CD14-positive monocyte (primary cell): ENCODE results near the gene ZNF488. TPM values are rescaled to one million over a fixed set of nuclear protein-coding genes. Genes with fewer than 3 reads are reported as not detected.

Experiments
- DNase-seq, 3 donors: peaks; one replicate each; pipeline ENCODE4 v3.0.0-alpha.2; 2011 to 2022
- H2AFZ ChIP-seq: 2 replicates; pipeline ENCODE4 v1.6.0; 2012; ENCODE audit warnings: mild to moderate bottlenecking, low read depth, low read length, inconsistent platforms; ENCODE audit not compliant: insufficient read depth, poor library complexity, severe bottlenecking
- H3K27ac ChIP-seq, 2 donors: 1 replicate in 1 of 2; 2 replicates in 1 of 2; pipeline ENCODE4 v1.5.1; 2012 to 2013; ENCODE audit warnings: low read length in 2 of 2, control low read depth in 1 of 2, inconsistent platforms in 1 of 2, low read depth in 1 of 2, mild to moderate bottlenecking in 1 of 2
- H3K27me3 ChIP-seq, 2 donors: one replicate each; pipeline versions ENCODE4 v1.6.0 to v1.6.1; 2011 to 2013; ENCODE audit warnings: low read length in 2 of 2; ENCODE audit not compliant: control insufficient read depth in 2 of 2, insufficient read depth in 2 of 2
- H3K36me3 ChIP-seq, 2 donors: replicated peaks in 1 of 2; 1 replicate in 1 of 2; 2 replicates in 1 of 2; pipeline versions ENCODE4 v1.5.1 to v1.6.1; 2012 to 2013; ENCODE audit warnings: low read length in 2 of 2, control low read depth in 1 of 2, inconsistent platforms in 1 of 2, mild to moderate bottlenecking in 1 of 2; ENCODE audit not compliant: insufficient read depth in 2 of 2, control insufficient read depth in 1 of 2
- H3K4me1 ChIP-seq, 2 donors: 1 replicate in 1 of 2; 2 replicates in 1 of 2; pipeline versions ENCODE4 v1.5.1 to v1.6.1; 2012 to 2013; ENCODE audit warnings: low read length in 2 of 2, control low read depth in 1 of 2, inconsistent platforms in 1 of 2, mild to moderate bottlenecking in 1 of 2, moderate library complexity in 1 of 2; ENCODE audit not compliant: insufficient read depth in 2 of 2, control insufficient read depth in 1 of 2
- H3K4me2 ChIP-seq: replicated peaks from 2 replicates; pipeline ENCODE3; 2012; ENCODE audit warnings: low read length, moderate library complexity, mild to moderate bottlenecking; ENCODE audit not compliant: poor library complexity, severe bottlenecking; ENCODE audit errors: extremely low read depth
- H3K4me3 ChIP-seq, 3 experiments: fragments of 200-600 bp in 1 of 3; sonication (generic) in 1 of 3; replicated peaks in 1 of 3; 1 replicate in 2 of 3; 2 replicates in 1 of 3; pipeline ENCODE4 v1.5.1; 2011 to 2013; ENCODE audit warnings: low read length in 3 of 3, mild to moderate bottlenecking in 3 of 3, control low read depth in 2 of 3, low read depth in 2 of 3, inconsistent platforms in 1 of 3, moderate library complexity in 1 of 3
- H3K79me2 ChIP-seq: 2 replicates; pipeline ENCODE4 v1.6.0; 2012; ENCODE audit warnings: mild to moderate bottlenecking, control low read depth, inconsistent platforms, low read length, moderate library complexity; ENCODE audit not compliant: insufficient read depth
- H3K9ac ChIP-seq: 2 replicates; pipeline ENCODE4 v1.6.0; 2017; ENCODE audit warnings: low read length, mild to moderate bottlenecking; ENCODE audit not compliant: insufficient read depth, poor library complexity, severe bottlenecking
- H3K9me3 ChIP-seq, 2 donors: replicated peaks in 1 of 2; 1 replicate in 1 of 2; 2 replicates in 1 of 2; pipeline versions ENCODE4 v1.5.1 to v1.6.1; 2012 to 2013; ENCODE audit warnings: low read length in 2 of 2, control low read depth in 1 of 2; ENCODE audit not compliant: control insufficient read depth in 1 of 2, insufficient read depth in 1 of 2
- H4K20me1 ChIP-seq: 2 replicates; pipeline ENCODE4 v1.6.0; 2012; ENCODE audit warnings: mild to moderate bottlenecking, low read length, control low read depth, moderate library complexity; ENCODE audit not compliant: insufficient read depth
- H3K27ac Mint-ChIP-seq, 7 donors: one replicate each; pipeline ENCODE4 v1.8.0; 2020; ENCODE audit warnings: mild to moderate bottlenecking in 7 of 7, mixed read lengths in 7 of 7, moderate library complexity in 6 of 7, inconsistent platforms in 2 of 7
- H3K27me3 Mint-ChIP-seq, 3 donors: one replicate each; pipeline ENCODE4 v1.8.0; 2021 to 2022; ENCODE audit warnings: low read depth in 3 of 3, mild to moderate bottlenecking in 3 of 3, mixed read lengths in 3 of 3, moderate library complexity in 3 of 3, inconsistent platforms in 1 of 3
- H3K36me3 Mint-ChIP-seq, 2 donors: one replicate each; pipeline ENCODE4 v1.8.0; 2020; ENCODE audit warnings: mixed read lengths in 2 of 2, inconsistent platforms in 1 of 2, mild to moderate bottlenecking in 1 of 2
- H3K4me1 Mint-ChIP-seq: one replicate; pipeline ENCODE4 v1.8.0; 2020; ENCODE audit warnings: mild to moderate bottlenecking, mixed read lengths
- H3K4me3 Mint-ChIP-seq, 2 donors: one replicate each; pipeline ENCODE4 v1.8.0; 2020; ENCODE audit warnings: mild to moderate bottlenecking in 2 of 2, mixed read lengths in 2 of 2, moderate library complexity in 1 of 2
- H3K9me3 Mint-ChIP-seq, 7 donors: one replicate each; pipeline ENCODE4 v1.8.0; 2020 to 2022; ENCODE audit warnings: mixed read lengths in 7 of 7, mild to moderate bottlenecking in 6 of 7, moderate library complexity in 6 of 7, inconsistent platforms in 2 of 7
- CTCF ChIP-seq: fragments of 200-600 bp; IDR thresholded peaks from one replicate; pipeline ENCODE4 v1.8.0; 2022; ENCODE audit warnings: antibody characterized with exemption, mild to moderate bottlenecking
- WGBS: methylation state at CpG from one replicate; pipeline ENCODE4 v1.1.5; 2013; ENCODE audit warnings: missing lambda C conversion rate; ENCODE audit not compliant: insufficient coverage; 5-methylcytosine and 5-hydroxymethylcytosine counted together
- intact Hi-C, 2 donors: fragments of 100-400 bp; cut with micrococcal nuclease; formaldehyde crosslinking; loops; one replicate each; pipeline versions ENCODE4 v1.15.0 to v1.15.1; 2023
- polyA plus RNA-seq, 3 donors: library from polyadenylated mRNA; depleted of rRNA in 1 of 3; unstranded in 2 of 3; stranded (reverse) in 1 of 3; fragments of 300-500 nt in 2 of 3; fragments of >200 nt in 1 of 3; fragmentation: Illumina TruSeq in 2 of 3; gene quantifications; 1 replicate in 2 of 3; 2 replicates in 1 of 3; pipeline ENCODE4 v1.2.3, GENCODE V29; 2012 to 2021

The ZNF488 gene
- polyA plus RNA-seq, 3 donors, result not detected

GRCh38 chr10:47339186-47339735, 44.8 kb downstream of the ZNF488 start:
- peaks cover 5 to 7% (median 5%) of the 10 kb centered on the region in 3 donors for H3K27me3 Mint-ChIP-seq
- H3K9me3 ChIP-seq, result no peaks in the 10 kb centered on the region

GRCh38 chr10:47337310-47337709, 46.8 kb downstream of the ZNF488 start:
- Histone ChIP-seq H3K27me3 (no peaks in the 10 kb centered on the region), H3K4me3 (no peak overlapping the region), H3K4me1 (peaks cover 9% of the 10 kb centered on the region in 2 donors), H3K9ac (no peak overlapping the region), H3K27ac (no peak overlapping the region), H3K4me2 (no peak overlapping the region), H2AFZ (no peak overlapping the region), H3K79me2 (no peaks in the 10 kb centered on the region), H3K36me3 (no peaks in the 10 kb centered on the region), H3K9me3 (no peaks in the 10 kb centered on the region), H4K20me1 (no peaks in the 10 kb centered on the region)
- TF ChIP-seq CTCF, result no peak
- no peak overlapping the region for H3K27ac Mint-ChIP-seq
- H3K36me3 Mint-ChIP-seq, result no peaks in the 10 kb centered on the region
- H3K9me3 Mint-ChIP-seq, result peaks cover 0 to 2% (median 0%) of the 10 kb centered on the region in 7 donors
- WGBS, result 79% methylated on average over 2 of the region's 4 CpGs
- H3K27me3 Mint-ChIP-seq, result peaks cover 5 to 7% (median 5%) of the 10 kb centered on the region in 3 donors
- no peak for DNase-seq
- no peak overlapping the region for H3K4me3 Mint-ChIP-seq
- intact Hi-C loops, result no loop called here
- peaks cover 11% of the 10 kb centered on the region for H3K4me1 Mint-ChIP-seq

More at GRCh38 chr10:47339186-47339735, 44.8 kb downstream of the ZNF488 start:
- peaks cover 0 to 2% (median 0%) of the 10 kb centered on the region in 7 donors for H3K9me3 Mint-ChIP-seq
- Histone ChIP-seq H4K20me1 (no peaks in the 10 kb centered on the region), H3K4me2 (no peak overlapping the region), H3K79me2 (no peaks in the 10 kb centered on the region), H3K4me3 (no peak overlapping the region), H3K27me3 (no peaks in the 10 kb centered on the region), H3K4me1 (peaks cover 9% of the 10 kb centered on the region in 2 donors), H3K36me3 (no peaks in the 10 kb centered on the region), H2AFZ (no peak overlapping the region), H3K9ac (no peak overlapping the region), H3K27ac (no peak overlapping the region)
- no peaks in the 10 kb centered on the region for H3K36me3 Mint-ChIP-seq
- no peak overlapping the region for H3K4me3 Mint-ChIP-seq
- WGBS, result 83% methylated on average over 7 of the region's 8 CpGs
- DNase-seq, result no peak
- no peak for TF ChIP-seq CTCF
- H3K27ac Mint-ChIP-seq, result peak overlapping the region in 1 of 7 donors; percentile 74
- intact Hi-C loops, result no loop called here
- peaks cover 11% of the 10 kb centered on the region for H3K4me1 Mint-ChIP-seq
